OCI-LY3 (cell line): ENCODE results near the gene VSX2.

Experiments
- H2AFZ ChIP-seq: fragments of 200-600, 300-600 bp; shearing (Covaris generic); 2 replicates; pipeline ENCODE4 v1.6.0; 2014; ENCODE audit warnings: antibody characterized with exemption, low read depth, low read length
- H3K27ac ChIP-seq: fragments of 200-600, 300-600 bp; sonication (generic); 2 replicates; pipeline ENCODE4 v1.5.1; 2014; ENCODE audit warnings: mild to moderate bottlenecking, low read length, moderate library complexity, mixed read lengths
- H3K27me3 ChIP-seq: fragments of 200-600, 300-600 bp; sonication (generic); 2 replicates; pipeline ENCODE4 v1.6.1; 2014; ENCODE audit warnings: low read depth, low read length, mixed read lengths
- H3K36me3 ChIP-seq: fragments of 200-600, 300-600 bp; sonication (generic); replicated peaks from 2 replicates; pipeline ENCODE3; 2014; ENCODE audit warnings: low read depth, low read length, mixed read lengths
- H3K4me1 ChIP-seq: fragments of 300-600, 200-600 bp; sonication (generic); 2 replicates; pipeline ENCODE4 v1.6.1; 2014; ENCODE audit warnings: low read length, mixed read lengths
- H3K4me2 ChIP-seq: fragments of 200-600, 300-600 bp; sonication (generic); 2 replicates; pipeline ENCODE4 v1.6.1; 2014; ENCODE audit warnings: low read length, mixed read lengths
- H3K4me3 ChIP-seq: fragments of 300-600, 200-600 bp; sonication (generic); 2 replicates; pipeline ENCODE4 v1.5.1; 2014; ENCODE audit warnings: antibody characterized with exemption, mild to moderate bottlenecking, low read length, moderate library complexity
- H3K79me2 ChIP-seq: fragments of 300-600, 200-600 bp; shearing (Covaris generic); 2 replicates; pipeline ENCODE4 v1.6.1; 2014; ENCODE audit warnings: mild to moderate bottlenecking, low read length, mixed read lengths
- H3K9ac ChIP-seq: fragments of 300-600, 200-600 bp; shearing (Covaris generic); 2 replicates; pipeline ENCODE4 v1.6.0; 2014; ENCODE audit warnings: mild to moderate bottlenecking, low read length, moderate library complexity
- H3K9me3 ChIP-seq: fragments of 200-600, 300-600 bp; shearing (Covaris generic); 2 replicates; pipeline ENCODE4 v1.6.1; 2014; ENCODE audit warnings: low read length, mixed read lengths; ENCODE audit not compliant: insufficient read depth
- H4K20me1 ChIP-seq: fragments of 200-600, 300-600 bp; sonication (generic); 2 replicates; pipeline ENCODE4 v1.6.1; 2016; ENCODE audit warnings: low read length, mixed read lengths; ENCODE audit not compliant: insufficient read depth
- CTCF ChIP-seq: fragments of 200-600, 300-600 bp; sonication (generic); IDR thresholded peaks from 2 replicates; pipeline ENCODE4 v1.5.1; 2014; ENCODE audit warnings: antibody characterized with exemption, low read length, low read depth
- EZH2phosphoT487 ChIP-seq: fragments of 200-600 bp; shearing (Covaris generic); IDR thresholded peaks from 2 replicates; pipeline ENCODE4 v1.6.1; 2018; ENCODE audit warnings: antibody characterized with exemption, mixed run types, low read depth

The VSX2 gene

GRCh38 chr14:74296037-74296467, 56.8 kb downstream of the VSX2 start:
- Histone ChIP-seq H4K20me1 (peaks cover 3% of the 10 kb centered on the region), H2AFZ (no peak overlapping the region), H3K27me3 (no peaks in the 10 kb centered on the region), H3K27ac (no peak overlapping the region), H3K79me2 (peaks cover 11% of the 10 kb centered on the region; the same call in 1 of the 2 replicates), H3K4me1 (no peaks in the 10 kb centered on the region), H3K9me3 (no peaks in the 10 kb centered on the region), H3K36me3 (peaks cover 20% of the 10 kb centered on the region), H3K4me3 (no peak overlapping the region), H3K9ac (no peak overlapping the region), H3K4me2 (no peak overlapping the region)
- no peak for TF ChIP-seq CTCF
- no peak for TF ChIP-seq EZH2phosphoT487

- peaks cover 13% of the 10 kb centered on the region for H3K36me3 ChIP-seq
- H2AFZ ChIP-seq: no peak overlapping the region
- peaks cover 3% of the 10 kb centered on the region for H4K20me1 ChIP-seq
- no peak overlapping the region for H3K9ac ChIP-seq
- H3K4me2 ChIP-seq: no peak overlapping the region
- no peaks in the 10 kb centered on the region for H3K27me3 ChIP-seq
- H3K9me3 ChIP-seq: no peaks in the 10 kb centered on the region
- TF ChIP-seq CTCF: no peak
- peaks cover 5% of the 10 kb centered on the region for H3K4me1 ChIP-seq
- H3K4me3 ChIP-seq: no peak overlapping the region
- peaks cover 28% of the 10 kb centered on the region for H3K79me2 ChIP-seq
- H3K27ac ChIP-seq: no peak overlapping the region
Measured at GRCh38 chr14:74297986-74298385, 58.7 kb downstream of the VSX2 start.

- H3K27ac ChIP-seq: no peak overlapping the region
- no peaks in the 10 kb centered on the region for H3K9me3 ChIP-seq
- H4K20me1 ChIP-seq: peaks cover 3% of the 10 kb centered on the region
- no peak overlapping the region for H3K4me3 ChIP-seq
- TF ChIP-seq CTCF (no peak), EZH2phosphoT487 (no peak)
- no peaks in the 10 kb centered on the region for H3K27me3 ChIP-seq
- H3K4me2 ChIP-seq: no peak overlapping the region
- peaks cover 13% of the 10 kb centered on the region for H3K36me3 ChIP-seq
- peaks cover 28% of the 10 kb centered on the region for H3K79me2 ChIP-seq
- H3K9ac ChIP-seq: no peak overlapping the region
- peaks cover 10% of the 10 kb centered on the region for H3K4me1 ChIP-seq
- no peak overlapping the region for H2AFZ ChIP-seq
Measured at GRCh38 chr14:74299061-74299545, 59.9 kb downstream of the VSX2 start.

- Histone ChIP-seq H3K9me3 (no peaks in the 10 kb centered on the region), H3K4me3 (peak overlapping the region; percentile 90), H3K9ac (peak overlapping the region; percentile 77), H2AFZ (no peak overlapping the region), H3K27me3 (no peaks in the 10 kb centered on the region), H4K20me1 (peaks cover 2% of the 10 kb centered on the region), H3K4me2 (peak overlapping the region; percentile 71), H3K79me2 (peaks cover 28% of the 10 kb centered on the region), H3K4me1 (peaks cover 10% of the 10 kb centered on the region), H3K27ac (0 out of 2 replicates have a peak overlapping the region, but pooled peaks have one; percentile 61), H3K36me3 (peaks cover 10% of the 10 kb centered on the region)
- TF ChIP-seq CTCF (no peak), EZH2phosphoT487 (no peak)
Measured at GRCh38 chr14:74301594-74302151, 62.4 kb downstream of the VSX2 start.
